ENCODE measurements around the gene SFRP4.

SFRP4 gene

DNA sequence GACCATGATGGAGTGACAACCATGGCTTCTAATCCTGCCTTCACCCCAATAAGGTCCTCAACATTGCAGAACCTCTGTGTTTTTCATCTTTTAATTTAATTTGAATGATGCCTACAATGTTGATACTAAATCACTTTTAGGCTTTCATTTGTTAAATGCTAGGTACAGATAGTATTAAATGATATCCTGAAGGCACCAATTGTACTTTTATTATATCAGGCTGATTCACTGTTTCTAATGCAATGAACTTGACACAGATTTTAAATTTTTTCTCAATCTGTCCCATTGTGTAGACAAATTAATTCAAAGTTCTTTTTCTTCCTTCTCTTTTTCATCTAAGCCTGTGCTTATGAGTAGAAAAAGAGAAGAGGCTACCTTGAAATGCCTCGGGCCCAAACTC lies 9.0 kb upstream of the SFRP4 start:
- no peak for DNase-seq (ENCODE audit: low read depth in 2 of 2)

DNA sequence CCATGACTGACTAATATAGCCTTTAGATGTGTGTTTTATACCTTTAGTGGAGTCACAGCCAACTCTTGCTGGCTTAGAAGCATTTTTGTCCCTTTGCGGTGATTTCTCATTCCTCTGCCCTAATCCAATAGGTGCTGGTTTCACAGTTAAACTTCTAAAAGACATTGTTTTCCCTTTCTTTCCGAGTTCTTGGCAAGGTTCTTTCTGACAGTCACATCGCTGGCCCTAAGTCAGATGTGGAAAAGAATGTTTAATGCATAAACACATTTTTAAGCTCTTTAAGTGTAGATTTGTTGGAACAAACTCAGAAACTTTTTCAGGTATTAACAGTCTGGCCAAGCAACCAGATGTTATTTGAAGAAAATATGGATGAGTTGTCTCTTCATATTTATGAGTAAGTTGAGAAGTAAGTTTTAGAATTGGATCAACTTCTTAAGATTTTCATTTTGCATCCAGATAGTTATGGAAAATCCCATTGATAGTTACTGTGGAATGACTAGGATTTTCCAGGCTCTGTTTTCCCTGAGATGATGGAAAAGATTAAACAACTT lies 7.9 kb upstream of the SFRP4 start:
- DNase-seq (ENCODE audit: low read depth in 2 of 2) = no peak

DNA sequence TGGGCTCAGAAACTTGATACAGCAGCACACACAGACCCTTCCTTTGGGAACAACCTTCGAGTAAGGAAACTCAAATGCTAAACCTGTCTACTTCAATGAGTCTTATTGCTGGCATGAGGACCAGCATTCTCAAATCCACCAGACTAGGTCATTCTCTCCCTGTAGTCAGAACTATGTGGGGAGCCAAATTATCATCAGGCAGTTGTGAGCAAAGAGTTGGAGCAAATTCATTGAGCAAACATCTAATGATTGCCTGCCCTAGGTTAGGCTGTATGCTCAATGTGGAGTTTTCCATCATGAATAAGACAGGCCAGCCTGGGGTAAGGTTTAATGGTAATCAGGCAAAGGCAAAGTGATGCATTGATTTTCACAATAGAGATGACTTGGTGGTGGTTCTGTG lies 7.4 kb upstream of the SFRP4 start:
- no peak for DNase-seq (ENCODE audit: low read depth in 2 of 2)

DNA sequence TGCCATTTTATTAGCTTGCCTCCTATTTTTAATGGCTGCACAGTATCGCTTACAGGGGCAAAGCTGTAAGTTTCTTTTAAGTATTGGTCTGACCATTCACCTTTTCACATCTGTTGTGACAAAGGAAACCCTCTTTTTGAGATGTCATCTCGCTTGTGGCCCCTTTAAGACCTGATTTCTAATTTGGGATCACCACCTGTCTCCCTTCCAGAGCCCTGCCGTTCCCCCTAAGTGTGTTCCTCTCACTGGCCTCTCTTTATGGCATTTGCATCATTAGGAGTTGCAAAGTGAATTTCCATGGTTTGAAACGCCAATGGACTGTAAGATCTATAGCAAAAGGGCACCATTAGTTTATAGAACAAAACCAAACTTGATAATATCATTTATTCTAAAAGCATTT lies 5.3 kb upstream of the SFRP4 start:
- DNase-seq (ENCODE audit: low read depth in 2 of 2) = no peak

DNA sequence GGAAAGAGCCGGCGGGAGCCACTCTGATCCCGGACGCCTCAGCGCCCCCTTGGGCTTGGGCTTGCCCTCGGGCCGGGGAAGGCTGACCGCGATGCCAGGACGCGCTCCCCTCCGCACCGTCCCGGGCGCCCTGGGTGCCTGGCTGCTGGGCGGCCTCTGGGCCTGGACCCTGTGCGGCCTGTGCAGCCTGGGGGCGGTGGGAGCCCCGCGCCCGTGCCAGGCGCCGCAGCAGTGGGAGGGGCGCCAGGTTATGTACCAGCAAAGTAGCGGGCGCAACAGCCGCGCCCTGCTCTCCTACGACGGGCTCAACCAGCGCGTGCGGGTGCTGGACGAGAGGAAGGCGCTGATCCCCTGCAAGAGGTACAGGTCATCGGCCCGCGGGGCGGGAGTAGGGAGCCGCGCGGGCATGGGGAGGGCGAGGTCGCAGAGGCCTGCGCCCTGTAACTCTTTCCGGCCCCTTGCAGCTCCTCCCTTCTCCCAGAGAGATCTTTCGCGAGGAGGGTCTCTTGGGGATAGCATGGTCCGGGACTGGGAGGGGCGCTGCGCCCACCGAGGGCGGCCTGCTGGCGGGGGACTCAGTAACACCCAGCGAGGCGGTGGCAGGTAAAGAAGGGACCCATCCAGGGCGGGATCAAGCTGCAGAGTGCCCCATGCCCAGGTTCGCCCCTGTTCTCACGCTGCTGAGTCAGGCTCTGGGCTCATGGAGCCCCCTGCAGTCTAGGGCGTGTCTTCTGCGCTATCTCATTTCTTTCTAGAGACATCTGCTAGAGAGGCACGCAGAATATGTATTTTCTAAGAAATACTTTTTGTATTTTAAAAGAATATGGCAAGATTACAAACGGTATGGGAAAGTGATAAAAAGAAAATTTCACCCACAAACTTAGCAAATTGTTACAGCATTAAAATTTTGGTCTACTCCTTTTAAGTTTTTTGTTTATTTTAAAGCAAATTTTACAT lies 4.5 kb upstream of the SFRP4 start:
- DNase-seq (ENCODE audit: low read depth in 2 of 2) = no peak

DNA sequence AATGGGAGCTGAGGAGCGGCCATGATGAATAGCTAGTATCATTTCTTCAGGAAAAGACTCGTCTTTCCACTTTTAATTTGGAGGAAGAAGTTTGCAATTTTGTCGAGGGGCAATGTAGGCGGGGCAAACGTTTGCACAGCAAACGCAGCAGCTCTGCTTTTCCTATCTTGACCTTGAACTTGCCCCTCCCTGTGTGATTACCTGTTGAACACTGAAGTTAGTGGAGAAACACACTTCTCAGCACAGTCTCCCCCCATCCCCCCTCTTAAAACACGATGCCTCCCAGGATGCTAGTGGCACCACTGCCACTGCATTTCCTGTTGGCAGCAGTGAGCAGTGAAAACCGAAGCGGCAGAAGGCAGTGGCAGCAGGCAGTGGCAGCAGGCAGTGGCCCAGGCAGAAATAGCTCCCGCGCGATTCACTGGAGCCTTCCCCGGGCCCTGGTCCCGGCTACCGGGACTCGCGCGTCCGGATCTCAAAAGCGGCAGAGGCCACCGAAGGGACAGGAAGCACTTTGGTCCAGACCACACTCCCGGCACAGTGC lies 3.8 kb upstream of the SFRP4 start, which contains the start of gene EPDR1:
Gene EPDR1, plus strand, starts transcription at position 336 of the 544 bp plus-strand sequence. CDS start 300 bp downstream, outside the sequence.
- no peak for DNase-seq (ENCODE audit: low read depth in 2 of 2)

DNA sequence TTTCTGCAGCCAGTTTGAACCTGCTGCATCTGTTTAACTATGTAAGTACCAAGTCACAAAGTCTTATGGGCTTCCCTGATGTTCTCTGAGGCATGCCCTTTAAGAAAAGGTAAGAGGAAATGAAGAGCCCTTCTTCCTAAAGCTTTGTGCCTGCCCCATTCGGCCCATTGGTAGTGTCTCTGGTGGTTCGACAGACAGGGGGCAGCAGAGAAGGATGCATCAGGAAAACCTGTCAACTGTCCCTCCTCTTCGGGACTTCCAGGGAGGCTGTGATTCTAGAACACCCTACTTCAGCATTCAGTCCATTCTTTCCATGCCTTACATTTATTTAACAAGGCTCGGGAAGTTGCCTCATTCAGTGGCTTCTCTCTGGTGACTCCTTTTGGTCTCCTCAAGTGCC lies 1.9 kb upstream of the SFRP4 start:
- no peak for DNase-seq (ENCODE audit: low read depth in 2 of 2)

DNA sequence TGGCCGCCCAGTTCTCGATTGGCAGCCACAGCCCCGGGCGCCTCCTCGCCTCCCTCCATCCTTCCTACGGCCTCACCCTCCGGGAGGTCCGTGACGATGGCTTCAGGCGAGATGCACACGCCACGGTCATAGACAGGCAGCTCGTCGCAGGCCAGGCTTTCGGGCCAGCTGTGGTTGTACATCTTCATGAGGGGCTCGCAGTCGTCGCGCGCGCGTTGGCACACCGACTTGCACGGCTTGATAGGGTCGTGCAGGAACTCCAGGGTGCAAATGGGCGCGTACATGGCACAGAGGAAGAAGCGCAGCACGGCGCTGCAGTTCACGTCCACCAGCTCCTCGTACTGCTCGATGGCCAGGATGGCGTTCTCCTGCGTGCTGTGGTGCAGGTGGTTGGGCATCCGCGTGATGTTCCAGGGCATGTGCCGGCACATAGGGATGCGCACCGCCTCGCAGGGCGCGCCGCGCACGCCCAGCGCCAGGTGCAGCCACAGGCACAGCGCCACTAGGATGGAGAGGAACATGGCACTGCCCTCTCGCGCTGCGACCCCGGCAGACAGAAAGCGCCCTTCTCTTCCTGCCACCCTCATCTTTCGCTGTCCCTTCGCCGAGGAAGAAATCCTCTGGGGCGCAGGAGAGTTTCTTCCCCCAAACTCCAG lies 472 bp downstream of the SFRP4 start:
- no peak for DNase-seq (ENCODE audit: low read depth in 2 of 2)

DNA sequence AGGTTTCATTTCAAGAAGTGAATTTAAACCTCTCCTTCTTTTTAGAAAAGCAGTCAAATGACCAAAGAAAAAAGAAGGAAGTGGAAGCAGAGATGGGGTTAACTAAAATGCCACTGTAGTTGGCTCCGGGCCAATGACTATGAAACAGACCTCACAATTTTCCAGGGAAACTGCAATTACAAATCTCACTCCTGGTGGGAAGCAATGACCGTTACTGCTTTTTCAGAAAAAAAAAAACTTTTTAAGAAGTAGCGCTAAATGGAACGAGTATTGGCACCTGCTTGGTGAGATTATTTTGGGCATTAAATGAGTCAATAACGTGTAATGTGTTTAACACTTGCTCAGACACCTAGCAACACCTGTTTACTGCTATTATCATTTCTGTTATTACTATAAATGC lies 1.2 kb downstream of the SFRP4 start:
- no peak for DNase-seq (ENCODE audit: low read depth in 2 of 2)

DNA sequence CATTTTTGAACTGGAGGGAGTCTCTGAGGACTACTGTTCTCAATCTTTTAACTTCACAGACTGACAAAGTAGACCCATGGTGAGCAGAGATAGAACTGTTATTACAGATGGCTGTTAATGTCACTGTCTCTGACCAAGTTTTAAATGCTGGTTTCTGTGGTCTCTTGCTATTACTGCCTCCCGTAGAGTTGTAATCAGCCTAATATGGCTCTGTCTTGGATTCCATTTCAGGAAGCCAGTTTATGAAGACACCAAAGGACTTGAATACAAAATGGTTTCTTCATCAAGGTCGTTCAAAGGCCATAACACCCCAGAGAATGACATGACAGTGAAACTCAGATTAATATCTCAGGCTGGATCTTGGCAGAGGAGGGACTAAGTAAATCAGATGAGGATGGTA lies 3.9 kb downstream of the SFRP4 start:
- no peak for DNase-seq (ENCODE audit: low read depth in 2 of 2)

DNA sequence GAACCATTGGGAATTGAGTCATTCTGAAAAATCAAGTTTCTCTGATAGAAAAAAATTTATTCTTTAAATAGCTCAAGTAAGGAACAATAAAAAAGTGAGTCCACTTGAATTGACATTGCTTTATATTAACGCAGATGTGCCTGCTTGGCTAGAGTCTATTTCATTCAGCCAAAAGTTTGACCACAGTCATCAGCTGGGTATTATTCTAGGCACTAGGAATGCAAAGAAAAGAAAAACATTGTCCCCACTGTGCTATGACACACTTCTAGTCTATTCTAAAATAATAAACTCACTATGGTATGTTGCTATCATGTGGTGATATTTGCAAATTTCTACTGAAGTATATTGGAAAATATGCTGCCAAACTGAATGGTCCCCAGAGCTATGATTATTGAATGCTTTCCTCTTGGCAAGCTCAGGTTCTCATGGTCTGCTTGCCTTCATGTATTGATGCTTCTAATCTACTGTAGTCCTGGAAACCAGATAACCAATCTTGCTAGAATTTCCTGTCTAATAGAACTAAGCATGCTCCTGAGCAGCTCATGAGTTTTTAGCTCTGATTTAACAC lies 8.3 kb downstream of the SFRP4 start:
- peak; percentile 40 to 60 for DNase-seq (ENCODE audit: low read depth in 2 of 2)

DNA sequence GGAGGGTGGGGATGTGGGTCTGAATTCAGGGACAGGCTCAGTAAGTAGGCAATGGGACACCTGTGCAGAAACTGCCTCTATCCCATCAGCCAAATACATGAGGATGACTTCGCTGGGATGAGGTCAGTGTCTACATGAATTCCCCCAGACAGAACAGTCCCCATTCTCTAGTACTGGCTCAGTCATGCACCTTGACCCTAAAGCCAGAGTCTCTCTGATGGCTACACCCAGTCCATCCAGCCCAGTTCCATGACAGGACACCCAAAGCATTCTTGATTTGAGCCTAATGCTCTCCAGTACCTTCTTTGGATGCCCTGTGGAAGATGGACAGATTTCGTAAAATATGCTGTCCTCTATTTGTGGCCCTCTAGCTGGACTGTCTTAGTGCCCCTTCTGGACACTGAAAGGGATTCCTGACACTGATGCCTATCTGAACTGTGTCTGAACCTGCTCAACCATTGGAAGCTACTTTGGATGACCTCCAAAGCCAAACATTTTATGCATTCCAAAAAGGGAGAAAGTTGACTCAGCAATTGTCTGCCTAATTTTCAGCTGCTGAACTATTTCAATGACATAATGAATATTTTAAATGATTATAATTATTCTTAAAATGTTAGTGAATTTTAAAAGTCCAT lies 14.6 kb downstream of the SFRP4 start:
- peak in 1 of 2 experiments; percentile 24 for DNase-seq (ENCODE audit: low read depth in 2 of 2)

DNA sequence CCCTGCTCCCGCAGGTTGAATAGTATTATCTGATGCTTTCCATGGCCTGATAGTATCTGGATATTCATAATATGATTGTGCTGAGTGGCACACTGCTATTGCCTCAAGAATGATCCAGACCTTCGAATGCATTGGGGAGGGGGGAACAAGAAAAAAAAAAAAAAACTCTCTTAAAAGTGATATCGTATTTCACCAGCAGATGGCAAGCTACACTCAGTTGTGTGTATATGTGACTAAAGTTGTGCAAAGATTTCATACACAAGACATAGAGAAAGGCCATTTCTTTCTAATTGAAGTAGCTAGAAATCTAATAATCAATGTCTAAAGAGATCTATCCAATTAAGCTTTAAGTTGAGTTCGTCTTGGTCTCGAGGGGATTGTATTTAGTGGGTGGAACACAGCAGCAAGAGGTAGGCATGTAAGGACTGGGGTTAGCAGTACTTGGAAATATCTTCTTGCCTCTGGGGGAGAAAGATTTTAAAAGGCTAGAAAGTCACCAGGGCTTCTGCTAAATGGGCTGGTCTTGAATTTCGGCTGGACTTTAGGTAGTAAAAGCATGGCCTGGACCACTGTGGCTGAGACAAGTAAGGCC lies 15.3 kb downstream of the SFRP4 start:
- peak in 1 of 2 experiments; percentile 7 for DNase-seq (ENCODE audit: low read depth in 2 of 2)

DNA sequence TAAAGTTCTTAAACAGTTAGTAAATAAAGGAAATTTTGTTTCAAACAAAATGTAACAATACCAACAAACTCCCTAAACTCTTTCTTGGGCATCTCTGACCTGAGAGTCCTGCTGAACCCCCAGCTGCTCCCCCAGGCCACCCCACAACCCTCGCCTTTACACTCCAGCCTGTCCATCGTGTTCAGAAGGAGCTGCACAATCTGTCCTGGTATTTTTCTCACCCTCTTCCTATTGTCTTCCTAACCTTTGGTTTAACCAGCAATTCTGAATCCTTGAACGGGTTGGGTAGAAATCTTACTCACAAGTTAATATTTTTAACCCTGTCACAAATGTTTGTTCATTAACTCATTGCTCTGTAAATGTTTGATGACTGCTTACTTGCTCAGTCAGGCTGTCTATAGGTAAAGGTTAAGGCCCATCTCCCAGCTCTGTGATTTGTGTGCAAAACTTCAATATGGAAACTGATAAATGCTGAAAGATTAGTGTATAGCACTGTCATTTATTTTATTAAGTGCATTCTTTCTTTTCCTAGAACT lies 16.8 kb downstream of the SFRP4 start:
- DNase-seq (ENCODE audit: low read depth in 2 of 2) = no peak

DNA sequence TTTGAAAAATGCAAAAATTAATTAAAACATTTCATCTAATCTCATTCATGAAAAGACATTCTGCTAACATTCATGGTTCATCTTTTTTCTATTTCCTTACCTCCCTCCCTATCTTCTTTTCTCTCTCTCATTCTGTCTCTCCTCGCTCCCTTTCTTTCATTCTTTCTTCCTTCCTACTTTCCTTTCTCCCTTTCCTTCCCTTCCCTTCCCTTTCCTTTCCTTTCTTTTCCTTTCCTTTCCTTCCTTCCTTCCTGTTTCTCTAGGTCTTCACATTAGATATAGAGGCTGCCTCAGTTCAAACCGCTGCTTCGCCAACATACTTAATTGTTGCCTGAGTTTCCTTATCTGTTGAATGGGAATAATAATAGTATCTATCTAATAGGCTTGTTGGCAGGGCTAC lies 21.9 kb downstream of the SFRP4 start:
- no peak for DNase-seq (ENCODE audit: low read depth in 2 of 2)

DNA sequence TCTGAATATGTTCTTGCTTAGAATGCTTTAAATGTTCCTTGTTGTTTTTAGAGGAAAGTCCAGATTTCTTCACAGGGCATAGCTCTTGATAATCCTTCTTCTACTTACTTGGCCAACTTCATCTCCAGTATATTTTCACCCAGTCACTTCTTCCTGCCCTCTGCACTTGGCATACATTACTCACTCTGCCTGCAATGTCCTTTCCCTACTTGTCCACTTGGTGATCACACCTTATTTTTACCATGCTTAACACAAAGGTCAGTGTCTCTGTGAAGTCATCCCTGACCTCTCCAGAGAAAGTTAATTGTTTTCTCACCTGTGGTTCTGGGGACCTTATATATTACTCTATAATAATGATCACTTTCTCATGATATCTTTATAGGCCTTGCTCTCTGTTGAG lies 23.3 kb downstream of the SFRP4 start:
- DNase-seq (ENCODE audit: low read depth in 2 of 2) = no peak

DNA sequence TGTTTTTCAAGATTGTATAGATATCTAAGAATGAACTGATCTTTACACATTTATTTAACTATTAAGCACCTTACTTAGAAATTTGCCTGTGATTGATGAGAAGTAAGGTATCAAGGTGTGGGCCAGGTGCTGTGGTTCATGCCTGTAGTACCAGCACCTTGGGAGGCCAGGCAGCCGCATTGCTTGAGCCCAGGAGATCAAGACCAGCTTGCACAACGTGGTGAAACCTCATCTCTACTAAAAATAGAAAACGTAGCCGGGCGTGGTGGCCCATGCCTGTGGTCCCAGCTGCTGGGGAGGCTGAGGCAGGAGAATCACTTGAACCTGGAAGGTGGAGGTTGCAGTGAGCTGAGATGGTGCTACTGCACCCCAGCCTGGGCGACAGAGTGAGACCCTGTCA lies 34.5 kb downstream of the SFRP4 start:
- DNase-seq (ENCODE audit: low read depth in 2 of 2) = no peak

All from fibroblast of skin of left biceps (primary cell).